Measurements from ENCODE around the gene PDGFD. TPM values are rescaled to one million over a fixed set of nuclear protein-coding genes. Genes with fewer than 3 reads are reported as not detected.

The PDGFD gene
- polyA plus RNA-seq, 1 of the 3 experiments (the other 2 are of a cell fraction) = 4.8 TPM

GRCh38 chr11:103968685-103969084, 195.3 kb downstream of the PDGFD start:
- 79% methylated on average over 3 of the region's 3 CpGs for WGBS (ENCODE audit: low lambda C conversion rate)
- H3K27ac ChIP-seq (ENCODE audit: low read depth in 2 of 2, low read length in 1 of 2) = no peak overlapping the region
- TF ChIP-seq SIN3A (IDR thresholded peaks at IDR 0.05; ENCODE audit: borderline replicate concordance, low read depth, low read length) (no peak), CHD2 (IDR thresholded peaks at IDR 0.05; ENCODE audit: low read length, partially characterized antibody) (no peak), MAX (IDR thresholded peaks at IDR 0.05; ENCODE audit: low read depth) (no peak), ELF1 (IDR thresholded peaks at IDR 0.05) (no peak), POLR2AphosphoS5 (IDR thresholded peaks at IDR 0.05; ENCODE audit: low read depth, low read length) (no peak), CTCF (IDR thresholded peaks at IDR 0.05) (no peak), RCOR1 (IDR thresholded peaks at IDR 0.05; ENCODE audit: low read length) (no peak), RFX5 (IDR thresholded peaks at IDR 0.05; ENCODE audit: low read length) (no peak), EZH2phosphoT487 (IDR thresholded peaks at IDR 0.05; ENCODE audit: borderline replicate concordance, low read depth) (no peak), USF2 (IDR thresholded peaks at IDR 0.05; ENCODE audit: borderline replicate concordance, low read depth, low read length) (no peak), ZBTB33 (IDR thresholded peaks at IDR 0.05; ENCODE audit: borderline replicate concordance, low read depth) (no peak), RXRA (IDR thresholded peaks at IDR 0.05; ENCODE audit: borderline replicate concordance, low read depth) (no peak)
- ChIA-PET CTCF (no interaction called here), POLR2A (no interaction called here)
- H3K4me3 ChIP-seq (ENCODE audit: low read depth in 2 of 2, low read length in 1 of 2) = no peak overlapping the region
- no peak overlapping the region for H2AFZ ChIP-seq (ENCODE audit: low read depth)
- H3K9me3 ChIP-seq = no peaks in the 10 kb centered on the region
- H3K9me2 ChIP-seq = no peaks in the 10 kb centered on the region
- no peak overlapping the region for H3K4me2 ChIP-seq
- no peaks in the 10 kb centered on the region for H4K20me1 ChIP-seq (ENCODE audit: insufficient read depth)
- no peak overlapping the region for H3K9ac ChIP-seq
- H3K36me3 ChIP-seq (replicated peaks in 1 of 2; ENCODE audit: control insufficient read depth in 1 of 2, insufficient read depth in 2 of 2, low read length in 1 of 2) = no peaks in the 10 kb centered on the region
- no peaks in the 10 kb centered on the region for H3K79me2 ChIP-seq (ENCODE audit: insufficient read depth)
- DNase-seq = no peak
- no peaks in the 10 kb centered on the region for H3K4me1 ChIP-seq (ENCODE audit: control insufficient read depth in 1 of 2, insufficient read depth in 2 of 2, low read depth in 1 of 2, low read length in 1 of 2)
- H3F3A ChIP-seq (replicated peaks; ENCODE audit: insufficient read depth) = peaks cover 7% of the 10 kb centered on the region
- H3K27me3 ChIP-seq (ENCODE audit: insufficient read depth) = no peaks in the 10 kb centered on the region

- DNase-seq = no peak
- H3K9me2 ChIP-seq = no peaks in the 10 kb centered on the region
- H3K79me2 ChIP-seq (ENCODE audit: insufficient read depth) = no peaks in the 10 kb centered on the region
- H3K4me3 ChIP-seq (ENCODE audit: low read depth in 2 of 2, low read length in 1 of 2) = no peak overlapping the region
- WGBS (ENCODE audit: low lambda C conversion rate) = 82% methylated on average over 8 of the region's 8 CpGs
- no peaks in the 10 kb centered on the region for H4K20me1 ChIP-seq (ENCODE audit: insufficient read depth)
- no peak overlapping the region for H3K4me2 ChIP-seq
- H3K27ac ChIP-seq (ENCODE audit: low read depth in 2 of 2, low read length in 1 of 2) = no peak overlapping the region
- H2AFZ ChIP-seq (ENCODE audit: low read depth) = no peak overlapping the region
- H3K27me3 ChIP-seq (ENCODE audit: insufficient read depth) = no peaks in the 10 kb centered on the region
- no peaks in the 10 kb centered on the region for H3K4me1 ChIP-seq (ENCODE audit: control insufficient read depth in 1 of 2, insufficient read depth in 2 of 2, low read depth in 1 of 2, low read length in 1 of 2)
- POLR2A ChIA-PET = no interaction called here
- H3K36me3 ChIP-seq (replicated peaks in 1 of 2; ENCODE audit: control insufficient read depth in 1 of 2, insufficient read depth in 2 of 2, low read length in 1 of 2) = no peaks in the 10 kb centered on the region
- peaks cover 7% of the 10 kb centered on the region for H3F3A ChIP-seq (replicated peaks; ENCODE audit: insufficient read depth)
- CTCF ChIA-PET = no interaction called here
- H3K9me3 ChIP-seq = no peaks in the 10 kb centered on the region
- no peak overlapping the region for H3K9ac ChIP-seq
- TF ChIP-seq TAF1 (IDR thresholded peaks at IDR 0.05; ENCODE audit: borderline replicate concordance, low read depth, low read length) = no peak
- no peak for TF ChIP-seq GABPA (IDR thresholded peaks at IDR 0.05; ENCODE audit: low read depth)
- no peak for TF ChIP-seq USF1 (IDR thresholded peaks at IDR 0.05; ENCODE audit: borderline replicate concordance, low read depth)
- TF ChIP-seq JUND (IDR thresholded peaks at IDR 0.05) = no peak
- no peak for TF ChIP-seq MAX (IDR thresholded peaks at IDR 0.05; ENCODE audit: low read depth)
- no peak for TF ChIP-seq USF2 (IDR thresholded peaks at IDR 0.05; ENCODE audit: borderline replicate concordance, low read depth, low read length)
- no peak for TF ChIP-seq MEF2A (IDR thresholded peaks at IDR 0.05; ENCODE audit: borderline replicate concordance, low read depth)
- TF ChIP-seq FOSL2 (IDR thresholded peaks at IDR 0.05; ENCODE audit: borderline replicate concordance, low read depth) = no peak
- no peak for TF ChIP-seq EP300 (IDR thresholded peaks at IDR 0.05; ENCODE audit: borderline replicate concordance in 1 of 2, low read depth in 1 of 2, low read length in 1 of 2)
Measured at GRCh38 chr11:103967985-103968384, 196.0 kb downstream of the PDGFD start.
